Tibial nerve (tissue), 4 donors: Measurements from ENCODE around the gene SHROOM3.

Source experiments
- EP300 ChIP-seq, 2 donors: sonication (generic); formaldehyde crosslinking; IDR thresholded peaks; one replicate each; pipeline ENCODE4 v1.6.1; 2017; ENCODE audit warnings: antibody characterized with exemption in 2 of 2, mild to moderate bottlenecking in 1 of 2
- POLR2A ChIP-seq, 2 donors: fragments of 450-650 bp; IDR thresholded peaks; one replicate each; pipeline ENCODE4 v1.6.1; 2017; ENCODE audit warnings: antibody characterized with exemption in 2 of 2, mild to moderate bottlenecking in 2 of 2, moderate library complexity in 2 of 2
- TF ChIP-seq, protein P1 (sequence below), 5 experiments: fragments of 200-600 bp in 3 of 5; fragments of 450-650 bp in 2 of 5; sonication (generic) in 3 of 5; IDR thresholded peaks; one replicate each; pipeline ENCODE4 v1.5.1; 2016 to 2019; ENCODE audit warnings: antibody characterized with exemption in 5 of 5, mild to moderate bottlenecking in 3 of 5, moderate library complexity in 2 of 5

GRCh38 chr4:76738086-76738931, 303.3 kb downstream of the SHROOM3 start:
- TF ChIP-seq, protein P1, sequence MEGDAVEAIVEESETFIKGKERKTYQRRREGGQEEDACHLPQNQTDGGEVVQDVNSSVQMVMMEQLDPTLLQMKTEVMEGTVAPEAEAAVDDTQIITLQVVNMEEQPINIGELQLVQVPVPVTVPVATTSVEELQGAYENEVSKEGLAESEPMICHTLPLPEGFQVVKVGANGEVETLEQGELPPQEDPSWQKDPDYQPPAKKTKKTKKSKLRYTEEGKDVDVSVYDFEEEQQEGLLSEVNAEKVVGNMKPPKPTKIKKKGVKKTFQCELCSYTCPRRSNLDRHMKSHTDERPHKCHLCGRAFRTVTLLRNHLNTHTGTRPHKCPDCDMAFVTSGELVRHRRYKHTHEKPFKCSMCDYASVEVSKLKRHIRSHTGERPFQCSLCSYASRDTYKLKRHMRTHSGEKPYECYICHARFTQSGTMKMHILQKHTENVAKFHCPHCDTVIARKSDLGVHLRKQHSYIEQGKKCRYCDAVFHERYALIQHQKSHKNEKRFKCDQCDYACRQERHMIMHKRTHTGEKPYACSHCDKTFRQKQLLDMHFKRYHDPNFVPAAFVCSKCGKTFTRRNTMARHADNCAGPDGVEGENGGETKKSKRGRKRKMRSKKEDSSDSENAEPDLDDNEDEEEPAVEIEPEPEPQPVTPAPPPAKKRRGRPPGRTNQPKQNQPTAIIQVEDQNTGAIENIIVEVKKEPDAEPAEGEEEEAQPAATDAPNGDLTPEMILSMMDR (IDR thresholded peaks at IDR 0.05) = no peak
- TF ChIP-seq EP300 (IDR thresholded peaks at IDR 0.05) (peak in 1 of 2 donors; percentile 9), POLR2A (IDR thresholded peaks at IDR 0.05) (no peak)
